ENCODE measurements around the gene SBF2. TPM values are rescaled to one million over a fixed set of nuclear protein-coding genes. Genes with fewer than 3 reads are reported as not detected.
A peak's percentile ranks its signal among the peaks of the same experiment; 100 is the strongest.

SBF2 gene
- total RNA-seq, 4 donors from 2014 or later, result 19.3 to 28.1 (median 25.8) TPM

GRCh38 chr11:10326012-10326964 lies 32.3 kb upstream of the SBF2 start:
- Histone ChIP-seq H3K27ac (peak overlapping the region; percentile 27 to 55 (median 40)), H3K36me3 (no peaks in the 10 kb centered on the region), H3K4me3 (no peak overlapping the region), H3K9me3 (no peaks in the 10 kb centered on the region), H3K4me1 (peaks cover 27 to 37% of the 10 kb centered on the region in 2 donors), H3K27me3 (no peaks in the 10 kb centered on the region)
- ATAC-seq, result no peak
- no peak for TF ChIP-seq CTCF (IDR thresholded peaks at IDR 0.05 in 4 of 5, conservative IDR thresholded peaks at IDR 0.05 in 1 of 5)
- no peak for TF ChIP-seq POLR2A (IDR thresholded peaks at IDR 0.05)
- DNase-seq, result peak in 1 of 2 donors; percentile 30
- in situ Hi-C loops (cut with MboI; ENCODE audit: low sequenced_read_pairs in 4 of 4) (loop anchor here in 3 of 4 donors (10.0 kb wide), 3 partner anchors 121 to 561 kb away; no protein-coding TSS in a partner anchor), intact Hi-C loops (cut with DNase I; ENCODE audit: low total_unique reads) (no loop called here)

- H3K9me3 ChIP-seq, result no peaks in the 10 kb centered on the region
- no peaks in the 10 kb centered on the region for H3K27me3 ChIP-seq
- H3K27ac ChIP-seq, result peak overlapping the region in 3 of 4 donors; percentile 27 to 55 (median 46)
- DNase-seq (no peak), ATAC-seq (no peak)
- H3K4me3 ChIP-seq, result no peak overlapping the region
- no peaks in the 10 kb centered on the region for H3K36me3 ChIP-seq
- TF ChIP-seq POLR2A (IDR thresholded peaks at IDR 0.05) (no peak), CTCF (IDR thresholded peaks at IDR 0.05 in 4 of 5, conservative IDR thresholded peaks at IDR 0.05 in 1 of 5) (no peak)
- in situ Hi-C loops (cut with MboI; ENCODE audit: low sequenced_read_pairs in 4 of 4) (loop anchor here in 3 of 4 donors (10.0 kb wide), 3 partner anchors 121 to 561 kb away; no protein-coding TSS in a partner anchor), intact Hi-C loops (cut with DNase I; ENCODE audit: low total_unique reads) (loop anchor here (2.0 kb wide), 1 partner anchor 41 kb away; no protein-coding TSS in a partner anchor)
- H3K4me1 ChIP-seq, result peaks cover 27 to 37% of the 10 kb centered on the region in 2 donors
These were observed 31.4 kb upstream of the SBF2 start for GRCh38 chr11:10325277-10326011.

- no peak for ATAC-seq
- Histone ChIP-seq H3K36me3 (no peaks in the 10 kb centered on the region), H3K9me3 (no peaks in the 10 kb centered on the region), H3K27ac (no peak overlapping the region), H3K27me3 (no peaks in the 10 kb centered on the region), H3K4me1 (peaks cover 27 to 37% of the 10 kb centered on the region in 2 donors), H3K4me3 (no peak overlapping the region)
- no peak for DNase-seq
- intact Hi-C loops (cut with DNase I; ENCODE audit: low total_unique reads), result loop anchor here (2.0 to 5.0 kb wide), 3 partner anchors 42 to 332 kb away; no protein-coding TSS in a partner anchor
- in situ Hi-C loops (cut with MboI; ENCODE audit: low sequenced_read_pairs in 4 of 4), result loop anchor here (5.0 to 25.0 kb wide), 9 partner anchors 112 to 562 kb away; no protein-coding TSS in a partner anchor
- TF ChIP-seq CTCF (IDR thresholded peaks at IDR 0.05 in 4 of 5, conservative IDR thresholded peaks at IDR 0.05 in 1 of 5), result no peak
- TF ChIP-seq POLR2A (IDR thresholded peaks at IDR 0.05), result no peak
These were observed 30.5 kb upstream of the SBF2 start for GRCh38 chr11:10324474-10324873.

- Histone ChIP-seq H3K36me3 (no peaks in the 10 kb centered on the region), H3K4me3 (no peak overlapping the region), H3K9me3 (no peaks in the 10 kb centered on the region), H3K27ac (peak overlapping the region in 1 of 4 donors; percentile 69), H3K4me1 (peaks cover 23 to 36% of the 10 kb centered on the region in 2 donors), H3K27me3 (no peaks in the 10 kb centered on the region)
- intact Hi-C loops (cut with DNase I; ENCODE audit: low total_unique reads) (loop anchor here (1.0 to 5.0 kb wide), 5 partner anchors 43 to 565 kb away; no protein-coding TSS in a partner anchor), in situ Hi-C loops (cut with MboI; ENCODE audit: low sequenced_read_pairs in 4 of 4) (loop anchor here (5.0 to 25.0 kb wide), 9 partner anchors 111 to 561 kb away; no protein-coding TSS in a partner anchor)
- no peak for DNase-seq
- TF ChIP-seq POLR2A (IDR thresholded peaks at IDR 0.05) (no peak), CTCF (IDR thresholded peaks at IDR 0.05 in 4 of 5, conservative IDR thresholded peaks at IDR 0.05 in 1 of 5) (no peak)
- ATAC-seq, result no peak
These were observed 29.8 kb upstream of the SBF2 start for GRCh38 chr11:10323793-10324170.

All from gastrocnemius medialis (tissue), 4 donors.